K562 (cell line): ENCODE results near the gene TREH. TPM values are rescaled to one million over a fixed set of nuclear protein-coding genes. Genes with fewer than 3 reads are reported as not detected.

Source experiments
- ATAC-seq: fragments of 200-7000 bp; cut with Tn5 transposase; 3 replicates; pipeline ENCODE4 v1.9.1; 2020; ENCODE audit warnings: moderate library complexity
- BruUV-seq: library from RNA; stranded (reverse); fragments of 400-500 nt; replicated peaks from 2 replicates; lab custom pipeline; 2021; lab: Mats Ljungman, UMichigan
- CTCF ChIA-PET: fragments of 300-600 bp; formaldehyde crosslinking; extraction: SDS; loops from one replicate; lab custom pipeline; 2021; ENCODE audit warnings: low intra/inter-chr PET ratio; lab: Yijun Ruan, JAX
- POLR2A ChIA-PET: fragments of 300-600, 350-650 bp; sonication (Branson Sonifier 250); formaldehyde crosslinking; extraction: SDS; loops from one replicate; lab custom pipeline; 2021; ENCODE audit warnings: antibody characterized with exemption, inconsistent platforms; lab: Yijun Ruan, JAX
- DNase-seq, 4 experiments: peaks; one replicate each; pipeline versions ENCODE4 v3.0.0 to v3.0.0-alpha.2; 2011 to 2018; ENCODE audit warnings: low spot score in 3 of 4, mixed read lengths in 3 of 4; ENCODE audit errors: extremely low read depth in 1 of 4
- FAIRE-seq: peaks from 2 replicates; lab custom pipeline; 2011; peaks lifted over from hg19 to GRCh38; lab: Jason Lieb, UNC
- H2AFZ ChIP-seq: 2 replicates; pipeline ENCODE4 v1.6.0; 2011; ENCODE audit warnings: low read depth, low read length, control low read depth, inconsistent platforms
- H3K27ac ChIP-seq: fragments of 200-600 bp; 3 replicates; pipeline ENCODE4 v1.8.0; 2011; ENCODE audit warnings: low read depth, mild to moderate bottlenecking, control low read depth, inconsistent platforms, low read length, moderate library complexity, mixed read lengths; ENCODE audit errors: extremely low read depth
- H3K27me3 ChIP-seq, 2 experiments: fragments of 300-600 bp in 1 of 2; 2 replicates in 1 of 2; 3 replicates in 1 of 2; pipeline versions ENCODE4 v1.6.0 to v1.8.0; 2011; ENCODE audit warnings: inconsistent platforms in 2 of 2, low read length in 2 of 2, mild to moderate bottlenecking in 1 of 2, mixed read lengths in 1 of 2, moderate library complexity in 1 of 2; ENCODE audit not compliant: control insufficient read depth in 2 of 2, insufficient read depth in 2 of 2
- H3K36me3 ChIP-seq: fragments of 300-600 bp; 3 replicates; pipeline ENCODE4 v1.8.0; 2011; ENCODE audit warnings: mild to moderate bottlenecking, low read length, inconsistent platforms; ENCODE audit not compliant: control insufficient read depth, insufficient read depth
- H3K4me1 ChIP-seq, 2 experiments: fragments of 200-600 bp in 1 of 2; replicated peaks in 1 of 2; 2 replicates in 1 of 2; 3 replicates in 1 of 2; pipeline versions ENCODE4 v1.5.1 to v1.8.0; 2011; ENCODE audit warnings: inconsistent platforms in 2 of 2, low read length in 2 of 2, mild to moderate bottlenecking in 1 of 2, mixed read lengths in 1 of 2, moderate library complexity in 1 of 2; ENCODE audit not compliant: control insufficient read depth in 2 of 2, insufficient read depth in 2 of 2
- H3K4me2 ChIP-seq: 2 replicates; pipeline ENCODE4 v1.6.1; 2011; ENCODE audit warnings: low read length, control low read depth, inconsistent platforms, mixed read lengths; ENCODE audit not compliant: insufficient read depth
- H3K4me3 ChIP-seq: fragments of 200-600 bp; sonication (generic), shearing (Covaris generic); 2 replicates; pipeline ENCODE4 v1.5.1; 2016; ENCODE audit warnings: control low read depth, inconsistent platforms
- H3K79me2 ChIP-seq: fragments of 200-600 bp; 3 replicates; pipeline ENCODE4 v1.8.0; 2011; ENCODE audit warnings: low read length, inconsistent platforms; ENCODE audit not compliant: control insufficient read depth, insufficient read depth
- H3K9ac ChIP-seq, 2 experiments: 2 replicates each; pipeline versions ENCODE4 v1.6.0 to v1.6.1; 2011; ENCODE audit warnings: low read depth in 2 of 2, low read length in 2 of 2, control low read depth in 1 of 2, inconsistent platforms in 1 of 2, mild to moderate bottlenecking in 1 of 2, mixed read lengths in 1 of 2; ENCODE audit not compliant: insufficient read depth in 1 of 2
- H3K9me1 ChIP-seq: one replicate; pipeline ENCODE4 v1.6.0; 2011; ENCODE audit warnings: inconsistent platforms, mild to moderate bottlenecking, low read length, moderate library complexity; ENCODE audit not compliant: control insufficient read depth, insufficient read depth
- H3K9me3 ChIP-seq: replicated peaks from 2 replicates; pipeline ENCODE4 v1.5.1; 2011; ENCODE audit warnings: low read depth, low read length, inconsistent platforms; ENCODE audit not compliant: control insufficient read depth, insufficient read depth
- H4K20me1 ChIP-seq: replicated peaks from 2 replicates; pipeline ENCODE4 v1.6.1; 2011; ENCODE audit warnings: low read length, inconsistent platforms, mixed read lengths; ENCODE audit not compliant: control insufficient read depth, insufficient read depth
- CBX8 ChIP-seq: fragments of 200-600 bp; sonication (generic); IDR thresholded peaks from 2 replicates; pipeline ENCODE4 v1.6.1; 2012; ENCODE audit warnings: borderline replicate concordance, mixed run types, low read depth, mild to moderate bottlenecking, moderate library complexity, mixed read lengths, low read length, control low read depth, inconsistent platforms; ENCODE audit not compliant: poor library complexity, severe bottlenecking; ENCODE audit errors: extremely low read depth
- EGR1 ChIP-seq: fragments of 450-650 bp; conservative IDR thresholded peaks from 2 replicates; pipeline ENCODE4 v1.6.1; 2017; ENCODE audit warnings: mild to moderate bottlenecking
- HDAC6 ChIP-seq: IDR thresholded peaks from 2 replicates; pipeline ENCODE4 v1.6.1; 2012; ENCODE audit warnings: low read depth, mild to moderate bottlenecking, control low read depth, inconsistent platforms, low read length, moderate library complexity
- OTX1 ChIP-seq: fragments of 450-650 bp; formaldehyde crosslinking; IDR thresholded peaks from 2 replicates; pipeline ENCODE4 v1.4.0; 2022; ENCODE audit warnings: mild to moderate bottlenecking
- PTBP1 ChIP-seq: fragments of 200-400 bp; formaldehyde crosslinking; IDR thresholded peaks from 2 replicates; pipeline ENCODE4 v1.6.1; 2017; ENCODE audit warnings: low read depth, low read length
- SPI1 ChIP-seq: IDR thresholded peaks from 2 replicates; pipeline ENCODE4 v1.6.1; 2011; ENCODE audit warnings: low read depth, low read length, control low read depth, borderline replicate concordance
- ZNF143 ChIP-seq: sonication (generic); formaldehyde crosslinking; IDR thresholded peaks from 2 replicates; pipeline ENCODE4 v1.9.0; 2022; ENCODE audit warnings: mild to moderate bottlenecking, missing genetic modification reagents
- ZNF77 ChIP-seq: fragments of 250-450 bp; sonication (Bioruptor Pico); IDR thresholded peaks from 2 replicates; pipeline ENCODE4 v1.5.0; 2020
- WGBS: fragments of 100-300 bp; shearing (Covaris generic); methylation state at CpG from one replicate; pipeline ENCODE4 v1.1.6; 2016; ENCODE audit warnings: low coverage, mixed read lengths; ENCODE audit not compliant: insufficient coverage; ENCODE audit errors: missing lambda C conversion rate; 5-methylcytosine and 5-hydroxymethylcytosine counted together
- in situ Hi-C: fragments of 300-500 bp; cut with MboI; formaldehyde crosslinking; loops from 4 replicates; pipeline ENCODE4 v1.15.0; 2018; ENCODE audit warnings: inconsistent platforms, mixed read lengths
- intact Hi-C: fragments of 100-400 bp; cut with micrococcal nuclease; formaldehyde crosslinking; loops from 2 replicates; pipeline ENCODE4 v1.14.2; 2022
- polyA plus RNA-seq, 8 experiments: library from polyadenylated mRNA; depleted of rRNA in 4 of 8; stranded (reverse) in 5 of 8; unstranded in 3 of 8; fragments of >200 nt; fragmentation: Nextera tagmentation in 2 of 8; fragmentation: Illumina TruSeq in 1 of 8; extraction: Ambion mirVana in 2 of 8; extraction: Trizol in 1 of 8; gene quantifications; 2 replicates each; pipeline versions ENCODE4 v1.2.1 to v1.2.3, GENCODE V29; 2011 to 2014; ENCODE audit warnings: inconsistent platforms in 1 of 8, missing spikeins in 1 of 8
- total RNA-seq, 7 experiments: library from RNA; depleted of rRNA in 6 of 7; stranded (reverse); fragments of >200 nt in 6 of 7; fragmentation: Illumina TruSeq in 2 of 7; extraction: Trizol in 2 of 7; gene quantifications; 2 replicates each; pipeline versions ENCODE4 v1.2.1 to v1.2.3, GENCODE V29; 2011 to 2021; ENCODE audit warnings: low replicate concordance in 1 of 7

TREH gene
- total and polyA plus RNA-seq, 9 of the 15 experiments (the other 6 are each of a cell fraction or from before 2014, with no cell fraction given): 0.09 to 0.20 (median 0.11) TPM; not detected in 6

DNA sequence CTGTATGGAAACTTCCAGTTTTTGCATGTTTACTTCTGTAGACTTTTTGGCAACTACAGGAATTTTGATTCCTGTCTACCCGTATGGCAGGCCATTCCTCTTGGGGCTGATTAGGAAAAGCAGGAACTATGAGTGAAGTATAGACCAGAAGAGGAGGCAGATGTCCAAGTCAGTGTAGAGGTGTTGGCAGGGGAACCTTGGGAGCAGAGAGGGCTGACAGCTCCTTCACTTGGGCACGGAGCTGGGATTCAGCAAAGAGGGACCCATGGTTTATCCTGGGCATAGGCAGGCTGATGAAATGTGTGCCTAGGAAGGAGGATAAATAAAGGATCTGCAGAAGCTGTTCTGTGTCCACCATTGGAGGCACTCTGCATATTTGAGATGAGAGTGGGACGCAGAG, 33.1 kb downstream of the TREH start (continued):
- TF ChIP-seq OTX1 (CRISPR knock-in tag): no peak
- no peak for TF ChIP-seq ZNF77 (CRISPR knock-in tag)
- no peak for TF ChIP-seq CBX8
- no peak for TF ChIP-seq ZNF143 (CRISPR knock-in tag)
- no peak for TF ChIP-seq EGR1
- no peak for TF ChIP-seq HDAC6

DNA sequence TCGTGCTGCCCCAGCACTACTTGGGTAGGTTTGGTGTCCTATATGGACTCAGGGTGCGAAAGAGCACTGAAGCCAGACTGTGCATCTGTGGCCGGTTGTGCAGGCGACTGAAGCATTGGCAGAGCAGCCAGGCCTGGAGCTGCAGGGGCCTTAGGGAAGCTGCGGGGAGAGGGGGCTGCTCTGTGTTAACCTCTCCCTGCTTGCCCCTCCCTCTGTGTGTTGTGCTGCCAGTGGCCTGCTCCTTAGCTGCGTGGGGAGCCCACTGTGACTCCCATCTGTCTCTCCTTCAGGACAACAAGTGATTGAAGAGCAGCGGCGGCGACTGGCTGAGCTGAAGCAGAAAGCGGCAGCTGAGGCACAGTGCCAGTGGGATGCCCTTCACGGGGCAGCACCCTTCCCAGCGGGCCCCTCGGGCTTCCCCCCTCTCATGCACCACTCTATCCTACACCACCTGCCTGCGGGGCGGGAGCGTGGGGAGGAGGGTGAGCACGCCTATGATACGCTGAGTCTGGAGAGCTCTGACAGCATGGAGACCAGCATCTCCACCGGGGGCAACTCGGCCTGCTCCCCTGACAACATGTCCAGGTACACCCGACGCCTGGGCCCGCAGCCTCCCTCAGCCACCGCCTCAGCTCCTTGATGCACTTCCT, 34.3 kb downstream of the TREH start:
- intact Hi-C loops: no loop called here
- H3K36me3 ChIP-seq: peaks cover 56% of the 10 kb centered on the region
- in situ Hi-C loops: no loop called here
- 91% methylated on average over 23 of the region's 24 CpGs for WGBS
- no peak overlapping the region for H3K27ac ChIP-seq
- H3K9me1 ChIP-seq: peaks cover 6% of the 10 kb centered on the region
- BruUV-seq: no TSS peak
- ATAC-seq (no peak), FAIRE-seq (no peak), DNase-seq (no peak)
- TF ChIP-seq SPI1 (0 out of 2 replicates have a peak, but pooled peaks have one; percentile 5), PTBP1 (no peak)
- no peak overlapping the region for H2AFZ ChIP-seq
- no peaks in the 10 kb centered on the region for H3K27me3 ChIP-seq
- H3K4me3 ChIP-seq: no peak overlapping the region
- H3K4me1 ChIP-seq: peaks cover 13 to 38% of the 10 kb centered on the region in 2 experiments; a peak in 4 of 5 replicates
- no peaks in the 10 kb centered on the region for H3K79me2 ChIP-seq
- H4K20me1 ChIP-seq: no peaks in the 10 kb centered on the region
- ChIA-PET CTCF (no interaction called here), POLR2A (interaction anchor here (0.5 to 0.9 kb wide), 3 partner anchors 12 to 40 kb away, joined by 3 to 4 read pairs (median 4); no protein-coding TSS in a partner anchor)
- H3K4me2 ChIP-seq: no peak overlapping the region
- H3K9me3 ChIP-seq: no peaks in the 10 kb centered on the region
- peak overlapping the region in 1 of 2 experiments; percentile 46; a peak in 1 of 4 replicates for H3K9ac ChIP-seq
